Erythroblast (primary cell): ENCODE results near the gene FRMD4A.

Source experiments
- GATA1 ChIP-seq: IDR thresholded peaks from 2 replicates; pipeline ENCODE4 v1.6.1; 2011; ENCODE audit warnings: low read depth, mild to moderate bottlenecking, control low read depth, low read length, moderate library complexity
- POLR2A ChIP-seq: IDR thresholded peaks from 2 replicates; pipeline ENCODE4 v1.6.1; 2011; ENCODE audit warnings: mild to moderate bottlenecking, low read length

- TF ChIP-seq POLR2A (no peak), GATA1 (no peak)
These were observed 4.0 kb upstream of the FRMD4A start for GRCh38 chr10:14334771-14335170.
